ENCODE data around the gene ZG16. TPM values are rescaled to one million over a fixed set of nuclear protein-coding genes. Genes with fewer than 3 reads are reported as not detected.

Gene ZG16
- total and polyA plus RNA-seq, 4 donors: 0.19 to 2.8 (median 1.7) TPM

DNA sequence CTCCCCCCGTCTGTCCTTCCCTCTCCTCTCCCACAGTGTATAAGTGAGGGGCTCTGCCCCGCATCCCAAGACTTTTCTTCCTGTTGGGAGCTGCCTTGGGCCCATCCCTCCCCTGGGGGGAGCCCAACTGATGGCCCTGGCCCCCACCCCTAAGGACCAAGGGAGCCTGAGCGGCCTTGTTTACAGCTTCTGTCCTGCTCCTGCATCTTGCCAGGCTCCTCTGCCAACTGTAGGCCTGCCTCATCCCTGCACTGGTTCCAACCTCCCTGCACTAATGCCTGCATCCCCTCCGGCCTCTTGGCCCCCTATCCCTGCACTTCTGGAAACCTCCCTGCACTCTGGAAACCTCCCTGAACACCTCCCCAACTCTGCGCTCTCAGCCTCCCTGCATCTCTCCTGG lies 36.5 kb downstream of the ZG16 start:
- Histone ChIP-seq H3K9ac (ENCODE audit: low read depth in 1 of 2, low read length in 2 of 2) (no peak overlapping the region), H3K9me3 (ENCODE audit: control insufficient read depth in 4 of 4, low read length in 3 of 4) (no peaks in the 10 kb centered on the region), H3K4me1 (ENCODE audit: control insufficient read depth in 4 of 4, insufficient read depth in 4 of 4, low read length in 3 of 4) (peaks cover 15 to 51% (median 34%) of the 10 kb centered on the region in 4 donors), H3K4me3 (ENCODE audit: low read depth in 1 of 3, low read length in 3 of 3) (no peak overlapping the region), H3K27me3 (ENCODE audit: control insufficient read depth in 4 of 4, insufficient read depth in 4 of 4, low read length in 3 of 4) (no peaks in the 10 kb centered on the region), H3K27ac (ENCODE audit: low read depth in 1 of 2, low read length in 2 of 2) (no peak overlapping the region), H3K36me3 (ENCODE audit: control insufficient read depth in 4 of 4, insufficient read depth in 3 of 4, low read depth in 1 of 4, low read length in 3 of 4) (peaks cover 0 to 9% (median under 1%) of the 10 kb centered on the region in 4 donors)
- DNase-seq (ENCODE audit: low spot score): no peak
- TF ChIP-seq FOXA2 (IDR thresholded peaks at IDR 0.05) (no peak), EGR1 (IDR thresholded peaks at IDR 0.05; ENCODE audit: low read depth in 2 of 2) (no peak), TAF1 (conservative IDR thresholded peaks at IDR 0.05) (no peak), RXRA (IDR thresholded peaks at IDR 0.05) (no peak), GABPA (IDR thresholded peaks at IDR 0.05 in 1 of 2, conservative IDR thresholded peaks at IDR 0.05 in 1 of 2) (no peak), ZBTB33 (IDR thresholded peaks at IDR 0.05) (no peak), YY1 (IDR thresholded peaks at IDR 0.05) (no peak), HNF4A (conservative IDR thresholded peaks at IDR 0.05) (no peak), JUND (IDR thresholded peaks at IDR 0.05) (no peak), REST (IDR thresholded peaks at IDR 0.05) (no peak)
- WGBS: 86% methylated on average over 5 of the region's 5 CpGs

GRCh38 chr16:29815032-29815721 lies 37.1 kb downstream of the ZG16 start:
- no peak for DNase-seq (ENCODE audit: low spot score)
- H3K27me3 ChIP-seq (ENCODE audit: control insufficient read depth in 4 of 4, insufficient read depth in 4 of 4, low read length in 3 of 4): no peaks in the 10 kb centered on the region
- 14% methylated on average over 39 of the region's 39 CpGs for WGBS
- H3K4me3 ChIP-seq (ENCODE audit: low read depth in 1 of 3, low read length in 3 of 3): peak overlapping the region in 2 of 3 donors; percentile 15 to 33
- no peak overlapping the region for H3K9ac ChIP-seq (ENCODE audit: low read depth in 1 of 2, low read length in 2 of 2)
- peaks cover 17 to 54% (median 39%) of the 10 kb centered on the region in 4 donors for H3K4me1 ChIP-seq (ENCODE audit: control insufficient read depth in 4 of 4, insufficient read depth in 4 of 4, low read length in 3 of 4)
- peaks cover 0 to 9% (median 0%) of the 10 kb centered on the region in 4 donors for H3K36me3 ChIP-seq (ENCODE audit: control insufficient read depth in 4 of 4, insufficient read depth in 3 of 4, low read depth in 1 of 4, low read length in 3 of 4)
- no peaks in the 10 kb centered on the region for H3K9me3 ChIP-seq (ENCODE audit: control insufficient read depth in 4 of 4, low read length in 3 of 4)
- peak overlapping the region; percentile 6 to 84 for H3K27ac ChIP-seq (ENCODE audit: low read depth in 1 of 2, low read length in 2 of 2)
- TF ChIP-seq, protein P1, sequence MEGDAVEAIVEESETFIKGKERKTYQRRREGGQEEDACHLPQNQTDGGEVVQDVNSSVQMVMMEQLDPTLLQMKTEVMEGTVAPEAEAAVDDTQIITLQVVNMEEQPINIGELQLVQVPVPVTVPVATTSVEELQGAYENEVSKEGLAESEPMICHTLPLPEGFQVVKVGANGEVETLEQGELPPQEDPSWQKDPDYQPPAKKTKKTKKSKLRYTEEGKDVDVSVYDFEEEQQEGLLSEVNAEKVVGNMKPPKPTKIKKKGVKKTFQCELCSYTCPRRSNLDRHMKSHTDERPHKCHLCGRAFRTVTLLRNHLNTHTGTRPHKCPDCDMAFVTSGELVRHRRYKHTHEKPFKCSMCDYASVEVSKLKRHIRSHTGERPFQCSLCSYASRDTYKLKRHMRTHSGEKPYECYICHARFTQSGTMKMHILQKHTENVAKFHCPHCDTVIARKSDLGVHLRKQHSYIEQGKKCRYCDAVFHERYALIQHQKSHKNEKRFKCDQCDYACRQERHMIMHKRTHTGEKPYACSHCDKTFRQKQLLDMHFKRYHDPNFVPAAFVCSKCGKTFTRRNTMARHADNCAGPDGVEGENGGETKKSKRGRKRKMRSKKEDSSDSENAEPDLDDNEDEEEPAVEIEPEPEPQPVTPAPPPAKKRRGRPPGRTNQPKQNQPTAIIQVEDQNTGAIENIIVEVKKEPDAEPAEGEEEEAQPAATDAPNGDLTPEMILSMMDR (IDR thresholded peaks at IDR 0.05; ENCODE audit: low read depth, low read length, missing input control): no peak
- TF ChIP-seq, protein P2, sequence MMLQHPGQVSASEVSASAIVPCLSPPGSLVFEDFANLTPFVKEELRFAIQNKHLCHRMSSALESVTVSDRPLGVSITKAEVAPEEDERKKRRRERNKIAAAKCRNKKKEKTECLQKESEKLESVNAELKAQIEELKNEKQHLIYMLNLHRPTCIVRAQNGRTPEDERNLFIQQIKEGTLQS (IDR thresholded peaks at IDR 0.05): no peak
- TF ChIP-seq HNF4A (conservative IDR thresholded peaks at IDR 0.05): no peak
- no peak for TF ChIP-seq MAX (IDR thresholded peaks at IDR 0.05)
- no peak for TF ChIP-seq SP1 (IDR thresholded peaks at IDR 0.05)
- TF ChIP-seq YY1 (IDR thresholded peaks at IDR 0.05): no peak
- no peak for TF ChIP-seq TAF1 (conservative IDR thresholded peaks at IDR 0.05)
- no peak for TF ChIP-seq ZBTB33 (IDR thresholded peaks at IDR 0.05)
- no peak for TF ChIP-seq EGR1 (IDR thresholded peaks at IDR 0.05; ENCODE audit: low read depth in 2 of 2)
- TF ChIP-seq RAD21 (IDR thresholded peaks at IDR 0.05): no peak
- no peak for TF ChIP-seq REST (IDR thresholded peaks at IDR 0.05)
- TF ChIP-seq FOXA1 (IDR thresholded peaks at IDR 0.05): no peak
- no peak for TF ChIP-seq RXRA (IDR thresholded peaks at IDR 0.05)
- no peak for TF ChIP-seq NR2F2 (IDR thresholded peaks at IDR 0.05)
- TF ChIP-seq GABPA (IDR thresholded peaks at IDR 0.05 in 1 of 2, conservative IDR thresholded peaks at IDR 0.05 in 1 of 2): no peak

Measured in liver (tissue), 9 donors.